Peyer's patch (tissue), 4 donors: Measurements from ENCODE around the gene MIF.

ENCODE experiments used
- CTCF ChIP-seq, 6 experiments: fragments of 450-650 bp in 4 of 6; fragments of 200-600 bp in 2 of 6; sonication (generic) in 1 of 6; IDR thresholded peaks; one replicate each; pipeline ENCODE4 v1.5.1; 2017 to 2019; ENCODE audit warnings: antibody characterized with exemption in 6 of 6, mild to moderate bottlenecking in 3 of 6, moderate library complexity in 1 of 6
- POLR2A ChIP-seq, 2 donors: fragments of 450-650 bp; IDR thresholded peaks; one replicate each; pipeline ENCODE4 v1.5.1; 2017; ENCODE audit warnings: antibody characterized with exemption in 2 of 2, mild to moderate bottlenecking in 2 of 2, moderate library complexity in 2 of 2

GRCh38 chr22:23874871-23875270 lies 19.3 kb upstream of the MIF start:
- no peak for TF ChIP-seq CTCF (IDR thresholded peaks at IDR 0.05)
- no peak for TF ChIP-seq POLR2A (IDR thresholded peaks at IDR 0.05)
